Astrocyte of the cerebellum (primary cell): ENCODE results near the gene GRIK2.
"Not testable (repeated sequence)": the region's sequence is repeated elsewhere in the genome, so short reads cannot be mapped to it uniquely, and the experiment has no call there.

ENCODE experiments used
- DNase-seq: peaks from one replicate; pipeline ENCODE4 v3.0.0-alpha.2; 2011; ENCODE audit warnings: low read depth
- H3K4me3 ChIP-seq: 2 replicates; pipeline ENCODE4 v1.5.1; 2011; ENCODE audit warnings: mild to moderate bottlenecking, low read depth, low read length, moderate library complexity
- CTCF ChIP-seq: IDR thresholded peaks from 2 replicates; pipeline ENCODE4 v1.5.1; 2012; ENCODE audit warnings: low read length, low read depth, moderate library complexity, mild to moderate bottlenecking; ENCODE audit errors: missing control alignments
- in situ Hi-C: cut with HindIII; loops from 2 replicates; pipeline ENCODE4 v1.10.0; 2017; ENCODE audit warnings: low sequenced_read_pairs

The GRIK2 gene

GRCh38 chr6:101393251-101393828 lies at the start of gene GRIK2:
TSS of gene GRIK2 (plus strand) at chr6:101393708.
- DNase-seq = no peak
- H3K4me3 ChIP-seq = peak within 1 kb of the TSS; percentile 43
- in situ Hi-C loops = no loop called here
- peak; percentile 35 for TF ChIP-seq CTCF

- in situ Hi-C loops = no loop called here
- no peak overlapping the region for H3K4me3 ChIP-seq
- no peak for TF ChIP-seq CTCF
- no peak for DNase-seq
Observed at GRCh38 chr6:101344885-101345284, 48.6 kb upstream of the GRIK2 start.

GRCh38 chr6:101348816-101349215 lies 44.7 kb upstream of the GRIK2 start:
- DNase-seq = no peak
- in situ Hi-C loops = no loop called here
- H3K4me3 ChIP-seq = no peak overlapping the region
- no peak for TF ChIP-seq CTCF

- in situ Hi-C loops, H3K4me3 ChIP-seq, DNase-seq: not testable (repeated sequence)
Observed at GRCh38 chr6:101350631-101351030, 42.9 kb upstream of the GRIK2 start.

- no peak overlapping the region for H3K4me3 ChIP-seq
- no peak for TF ChIP-seq CTCF
- in situ Hi-C loops = no loop called here
- DNase-seq = no peak
Observed at GRCh38 chr6:101351173-101351572, 42.3 kb upstream of the GRIK2 start.

- in situ Hi-C loops = no loop called here
- TF ChIP-seq CTCF = no peak
- DNase-seq = no peak
- H3K4me3 ChIP-seq = no peak overlapping the region
Observed at GRCh38 chr6:101352316-101352715, 41.2 kb upstream of the GRIK2 start.

GRCh38 chr6:101365181-101365580 lies 28.3 kb upstream of the GRIK2 start:
- no peak for DNase-seq
- in situ Hi-C loops = no loop called here
- no peak for TF ChIP-seq CTCF
- H3K4me3 ChIP-seq = no peak overlapping the region
